GM18858 (cell line): ENCODE measurements around the gene PMP22.

Source experiments
- ATAC-seq: cut with Tn5 transposase; IDR thresholded peaks from one replicate; pipeline ENCODE4 v1.9.1; 2021; ENCODE audit not compliant: unreplicated experiment

PMP22 gene

DNA sequence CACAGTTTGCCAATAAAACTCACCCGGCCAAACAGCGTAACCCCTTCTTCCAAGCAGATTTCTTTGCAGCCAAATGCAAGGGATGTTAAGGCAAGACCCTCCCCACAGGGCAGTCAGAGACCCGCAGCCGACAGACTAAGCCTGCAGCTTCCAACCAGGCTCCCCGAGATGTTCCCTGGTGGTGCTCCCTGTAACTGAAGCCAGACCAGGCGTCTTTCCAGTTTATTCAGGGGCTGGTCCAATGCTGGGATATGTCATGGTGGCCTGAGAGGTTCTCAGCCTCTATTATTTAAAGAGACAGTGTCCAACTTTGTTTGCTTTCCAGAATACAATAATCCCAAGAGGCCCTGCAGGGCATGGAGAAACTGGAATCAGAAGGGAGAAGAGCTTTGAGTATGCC, at the start of gene PMP22:
PMP22 (minus strand) TSS at position 196 of the 400 bp plus-strand sequence. CDS start 4,599 bp downstream, outside the sequence.
- no peak for ATAC-seq

DNA sequence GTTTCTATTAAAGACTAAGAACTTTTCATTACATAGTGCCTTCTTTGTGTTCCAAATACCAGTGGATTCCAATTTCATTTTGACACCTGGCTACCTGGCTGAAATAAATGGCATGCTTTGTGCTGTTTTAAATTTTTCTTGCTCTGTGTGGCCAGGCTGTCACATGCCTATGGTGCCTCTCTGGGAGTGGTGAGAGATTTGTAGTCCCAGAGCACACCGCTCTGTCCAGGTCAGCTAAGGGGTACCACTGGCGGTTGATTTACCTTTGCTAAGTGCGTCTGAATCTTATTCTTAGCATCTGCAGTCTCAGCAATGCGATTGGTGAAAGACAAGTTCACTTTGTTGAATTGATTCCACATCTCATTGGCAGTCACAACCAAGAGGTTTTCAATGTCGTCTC, 46.9 kb upstream of the PMP22 start:
- ATAC-seq: no peak

DNA sequence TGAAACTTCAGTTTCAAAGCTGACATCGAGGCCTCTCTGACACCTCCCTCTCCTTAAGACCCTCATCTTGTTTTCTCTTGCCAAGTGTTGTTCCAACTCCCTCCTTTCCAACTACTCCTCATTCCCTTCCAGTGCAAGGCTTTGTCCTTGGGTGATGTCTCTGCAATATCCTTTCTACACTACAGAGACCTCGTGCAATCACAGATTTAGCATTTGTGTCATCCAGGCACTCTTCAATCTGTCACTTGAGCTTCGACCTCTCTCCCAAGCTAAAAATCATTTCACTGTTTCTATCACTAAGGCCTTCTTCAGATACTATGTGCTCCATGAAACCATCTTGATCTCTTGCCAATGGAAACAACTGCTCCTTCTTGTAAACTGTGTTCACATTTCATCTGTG, 44.7 kb upstream of the PMP22 start:
- ATAC-seq: no peak

- no peak for ATAC-seq
These were observed 44.1 kb upstream of the PMP22 start for GRCh38 chr17:15309236-15309635.

- no peak for ATAC-seq
These were observed 43.6 kb upstream of the PMP22 start for GRCh38 chr17:15308758-15309157.

- no peak for ATAC-seq
These were observed 42.6 kb upstream of the PMP22 start for GRCh38 chr17:15307710-15308111.

- ATAC-seq: no peak
These were observed 38.7 kb upstream of the PMP22 start for GRCh38 chr17:15303851-15304250.

DNA sequence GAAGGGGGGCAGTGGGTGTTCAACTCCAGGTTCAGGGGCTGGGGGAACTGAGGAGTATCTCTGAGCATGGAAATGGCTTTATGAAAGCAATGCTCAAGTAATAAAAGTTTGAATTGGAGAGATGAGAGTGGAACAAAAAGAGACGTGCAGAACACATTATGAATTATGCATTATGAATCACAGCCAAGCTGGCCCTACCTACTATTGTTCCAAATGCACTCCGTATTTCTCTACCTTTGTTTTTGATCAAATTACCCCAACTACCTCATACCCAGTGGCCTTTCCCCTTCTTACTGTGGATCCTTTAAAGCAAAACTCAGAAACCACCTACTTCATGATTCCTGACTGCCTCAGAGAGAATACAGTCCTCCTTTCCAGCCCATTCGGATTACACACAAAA, 38.1 kb upstream of the PMP22 start:
- no peak for ATAC-seq

DNA sequence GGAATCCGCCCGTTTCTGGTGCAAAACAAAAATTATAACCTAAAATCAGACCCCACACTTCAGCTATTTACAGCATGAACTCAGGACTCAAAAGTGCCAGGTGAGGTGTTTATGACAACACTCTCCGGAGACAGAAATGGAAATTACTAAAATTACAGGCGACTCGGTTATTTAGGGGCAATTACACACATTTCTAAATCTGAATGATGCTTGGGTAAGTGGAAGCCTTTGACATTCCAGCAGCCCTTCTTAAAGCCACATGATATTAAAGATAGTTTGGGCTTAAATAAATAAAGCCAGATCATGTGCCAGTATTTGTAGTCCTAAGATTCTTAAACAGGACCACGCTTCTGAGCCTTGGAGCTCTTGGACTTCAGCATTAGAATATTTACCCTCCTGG, 36.7 kb upstream of the PMP22 start:
- ATAC-seq: no peak

DNA sequence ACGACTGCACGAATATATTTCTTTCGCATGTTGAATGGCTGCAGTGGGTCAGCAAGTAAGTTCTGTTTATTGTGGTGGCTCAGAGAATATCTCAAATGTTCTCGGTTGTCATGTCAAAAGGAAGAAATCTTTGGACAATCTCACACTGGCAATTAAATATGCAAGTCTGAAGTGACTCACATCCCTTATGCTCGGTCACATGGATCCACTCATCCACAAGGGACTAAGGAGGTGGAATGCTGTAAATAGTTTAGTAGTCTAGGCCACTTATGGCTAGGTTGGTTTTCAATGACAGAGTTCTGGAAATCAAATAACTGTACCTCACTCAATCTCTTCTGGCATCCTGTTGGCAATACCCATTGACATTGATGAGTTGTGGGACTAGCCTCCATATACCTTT, 33.0 kb upstream of the PMP22 start:
- ATAC-seq: no peak

DNA sequence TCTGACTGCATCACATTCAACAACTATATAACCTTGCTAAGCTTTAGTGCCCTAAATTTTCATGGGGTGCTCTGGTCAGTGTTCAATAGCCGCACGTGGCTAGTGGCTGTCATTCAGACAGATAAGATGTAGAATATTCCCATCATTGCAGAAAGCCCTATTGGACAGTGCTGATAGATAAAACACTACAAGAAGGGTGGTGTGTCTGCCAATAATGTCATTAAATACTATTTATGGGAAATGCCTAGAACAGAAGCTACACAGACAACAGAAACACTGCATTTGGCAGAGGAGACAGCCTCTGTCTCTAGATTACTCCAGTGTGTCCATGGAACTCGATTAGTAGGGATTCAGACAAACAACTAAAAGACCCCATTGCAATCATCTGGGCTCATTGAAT, 28.4 kb upstream of the PMP22 start:
- ATAC-seq: no peak

DNA sequence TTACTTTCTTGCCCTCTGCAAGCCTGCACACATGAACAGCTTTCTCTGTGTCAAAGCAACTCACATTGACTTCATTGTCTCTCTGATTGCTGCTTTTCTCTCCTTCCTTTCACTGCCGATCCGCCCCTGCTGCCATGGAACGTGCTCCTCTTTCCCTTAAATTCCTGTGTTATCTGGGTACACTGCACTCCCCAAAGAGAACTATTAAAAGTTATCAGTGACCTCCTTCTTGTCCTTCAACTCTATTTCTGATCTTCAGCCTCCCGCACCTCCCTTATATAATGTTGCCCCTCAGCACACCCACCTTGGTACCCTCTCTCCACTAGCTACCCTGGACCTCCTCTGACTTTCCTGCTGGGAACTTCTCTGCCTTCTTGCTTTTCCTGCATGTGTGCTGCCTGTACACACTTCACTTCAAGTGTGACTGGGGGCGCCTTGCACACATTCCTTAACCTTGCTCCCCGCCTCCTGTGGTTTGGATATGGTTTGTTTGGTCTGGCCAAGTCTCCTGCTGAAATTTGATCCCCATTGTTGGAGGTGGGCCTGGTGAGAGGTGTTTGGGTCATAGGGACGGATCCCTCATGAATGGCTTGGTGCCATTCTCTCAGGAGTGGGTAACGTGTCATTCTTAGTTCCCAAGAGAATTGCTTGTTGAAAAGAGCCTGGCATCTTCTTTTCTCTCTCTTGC, 26.7 kb upstream of the PMP22 start:
- no peak for ATAC-seq

DNA sequence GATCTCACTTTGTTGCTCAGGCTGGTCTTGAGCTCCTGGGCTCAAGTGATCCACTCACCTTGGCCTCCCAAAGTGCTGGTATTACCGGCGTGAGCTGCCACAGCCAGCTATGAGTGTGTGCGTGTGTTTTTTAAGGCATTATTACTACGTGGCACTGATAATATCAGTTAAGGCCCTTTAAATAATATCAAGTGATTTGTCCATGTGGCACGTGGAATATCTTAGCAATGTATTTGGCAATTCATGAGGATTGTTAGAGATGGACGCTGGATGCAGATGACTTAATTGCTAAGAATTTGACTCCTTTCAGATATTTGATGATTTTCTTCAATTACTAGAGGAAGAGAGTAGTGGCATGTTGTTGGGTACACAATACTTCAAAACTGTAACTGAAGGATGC, 25.5 kb upstream of the PMP22 start:
- ATAC-seq: no peak

DNA sequence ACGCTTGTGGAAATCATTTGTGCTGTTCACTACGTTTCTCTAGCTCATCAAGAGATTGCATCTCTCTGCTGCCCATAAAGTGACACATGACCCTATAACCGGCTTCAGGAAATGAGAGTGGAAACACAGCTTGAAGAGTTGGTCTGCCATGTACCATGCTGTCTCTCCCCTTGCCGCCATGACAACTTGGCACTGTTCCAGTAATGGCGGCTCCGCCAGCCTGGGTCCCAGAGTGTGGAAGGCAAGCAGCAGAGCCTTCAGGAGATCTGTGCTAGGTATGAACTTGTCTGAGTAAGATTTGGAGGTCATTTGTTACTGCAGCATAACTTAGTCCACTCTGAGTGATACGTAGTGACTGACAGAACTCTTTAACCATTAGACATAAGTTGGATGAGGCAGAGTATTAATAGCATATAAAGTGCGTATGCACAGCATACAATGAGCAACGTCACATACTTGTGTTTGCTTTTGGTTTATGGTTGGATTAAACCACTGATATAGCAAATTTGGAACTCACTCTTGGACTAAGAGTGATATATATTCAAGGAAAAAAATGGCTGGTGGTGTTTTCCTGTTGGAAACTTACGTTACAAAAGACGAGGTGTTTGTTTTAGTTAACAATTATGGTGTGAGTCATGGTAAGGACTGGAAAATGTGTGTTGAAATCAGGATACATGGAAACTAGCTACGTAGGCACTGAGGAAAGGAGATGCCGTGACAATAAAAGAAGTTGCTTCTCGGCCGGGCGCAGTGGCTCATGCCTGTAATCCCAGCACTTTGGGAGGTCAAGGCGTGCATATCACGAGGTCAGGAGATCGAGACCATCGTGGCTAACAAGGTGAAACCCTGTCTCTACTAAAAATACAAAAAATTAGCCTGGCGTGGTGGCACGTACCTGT, 24.4 kb upstream of the PMP22 start:
- ATAC-seq: no peak

GRCh38 chr17:15288859-15289258, 23.7 kb upstream of the PMP22 start:
- no peak for ATAC-seq

- no peak for ATAC-seq
These were observed 22.6 kb upstream of the PMP22 start for GRCh38 chr17:15287538-15288267.

- ATAC-seq: no peak
These were observed 20.3 kb upstream of the PMP22 start for GRCh38 chr17:15285466-15285865.

DNA sequence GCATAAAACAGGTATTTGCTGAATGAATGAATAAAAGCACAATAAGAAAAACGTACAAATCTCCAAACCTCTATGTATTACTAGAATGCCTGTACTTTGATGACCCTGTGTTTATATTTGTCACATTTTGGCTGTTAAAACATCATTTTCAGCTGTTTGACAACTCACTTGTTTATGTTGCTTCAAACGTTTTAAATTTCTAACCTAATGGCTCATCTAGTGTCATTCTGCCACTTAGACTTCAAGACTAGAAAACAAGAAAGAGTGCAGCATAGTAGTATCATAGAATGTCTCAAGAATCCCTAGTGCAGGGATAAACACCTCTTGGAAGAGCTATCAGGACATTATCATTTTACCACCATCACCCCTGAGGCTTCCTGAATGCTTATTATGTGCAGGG, 19.4 kb upstream of the PMP22 start:
- ATAC-seq: no peak

DNA sequence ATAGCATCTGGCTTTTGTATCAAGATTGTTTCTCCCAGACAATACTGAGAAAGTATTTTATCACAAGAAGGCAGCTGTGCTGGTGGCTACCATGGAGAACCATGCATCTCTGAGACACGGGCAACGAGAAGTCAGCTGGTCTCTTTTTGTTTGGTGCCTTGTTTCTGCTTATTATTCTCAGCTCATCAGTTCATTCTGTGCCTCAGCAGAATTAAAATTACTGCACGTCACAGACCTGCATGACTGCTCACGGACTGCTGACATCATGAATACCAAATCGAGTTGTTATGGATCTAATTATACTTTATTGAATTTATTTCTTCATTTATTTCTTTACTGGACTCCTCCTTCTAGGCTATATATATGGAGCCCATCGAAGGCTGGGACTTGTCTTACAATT, 19.0 kb upstream of the PMP22 start:
- ATAC-seq: no peak

DNA sequence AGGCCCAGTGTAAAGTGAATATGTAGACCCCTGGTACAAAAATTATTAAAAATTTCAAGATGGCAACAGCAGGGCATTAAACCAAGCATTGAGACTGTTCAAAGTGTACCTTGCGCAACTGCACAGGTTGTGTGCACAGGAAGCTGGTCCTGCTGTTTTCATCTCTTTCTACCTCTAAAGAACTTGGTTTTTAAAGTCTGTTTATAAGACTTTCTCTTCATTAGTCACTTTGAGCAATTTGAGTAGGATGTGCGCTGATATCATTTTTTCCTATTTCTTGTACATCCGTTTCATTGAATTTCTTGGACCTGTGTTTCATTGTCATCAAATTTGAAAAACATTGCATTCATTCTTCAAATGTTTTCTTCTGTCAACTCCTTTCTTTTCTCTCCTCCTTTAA, 16.8 kb upstream of the PMP22 start:
- ATAC-seq: no peak

DNA sequence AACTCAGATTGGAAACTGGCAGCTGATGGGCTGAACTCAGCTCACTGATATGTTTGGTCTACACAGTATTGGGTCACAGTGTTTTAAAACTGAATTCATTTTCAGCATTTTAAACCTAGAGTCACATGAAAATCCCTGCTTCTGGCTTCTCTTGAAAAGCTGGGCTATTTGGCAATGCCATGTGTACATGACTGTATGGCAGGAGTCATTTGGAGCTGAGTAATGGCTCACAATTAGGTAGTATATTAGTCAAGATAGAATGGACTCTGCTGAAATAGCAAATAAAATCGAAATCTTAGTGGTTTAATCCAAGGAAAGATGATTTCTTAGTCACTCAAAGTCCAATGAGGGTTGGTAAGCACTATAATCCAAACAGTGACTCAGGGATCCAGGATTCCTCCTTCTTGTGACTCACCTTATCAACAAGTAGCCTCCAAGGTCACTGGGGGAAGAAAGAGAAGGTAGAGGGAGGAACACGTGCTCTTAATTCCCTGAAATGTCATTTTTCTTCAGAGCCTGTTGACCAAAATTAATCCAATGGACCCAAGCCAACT, 13.9 kb upstream of the PMP22 start:
- ATAC-seq: no peak
